GM19193 (cell line): ENCODE measurements around the gene ONECUT1.

Source experiments
- POLR2A ChIP-seq: IDR thresholded peaks from 4 replicates; pipeline ENCODE4 v1.6.1; 2011; ENCODE audit not compliant: insufficient read depth, insufficient read length; ENCODE audit errors: extremely low read depth

ONECUT1 gene

DNA sequence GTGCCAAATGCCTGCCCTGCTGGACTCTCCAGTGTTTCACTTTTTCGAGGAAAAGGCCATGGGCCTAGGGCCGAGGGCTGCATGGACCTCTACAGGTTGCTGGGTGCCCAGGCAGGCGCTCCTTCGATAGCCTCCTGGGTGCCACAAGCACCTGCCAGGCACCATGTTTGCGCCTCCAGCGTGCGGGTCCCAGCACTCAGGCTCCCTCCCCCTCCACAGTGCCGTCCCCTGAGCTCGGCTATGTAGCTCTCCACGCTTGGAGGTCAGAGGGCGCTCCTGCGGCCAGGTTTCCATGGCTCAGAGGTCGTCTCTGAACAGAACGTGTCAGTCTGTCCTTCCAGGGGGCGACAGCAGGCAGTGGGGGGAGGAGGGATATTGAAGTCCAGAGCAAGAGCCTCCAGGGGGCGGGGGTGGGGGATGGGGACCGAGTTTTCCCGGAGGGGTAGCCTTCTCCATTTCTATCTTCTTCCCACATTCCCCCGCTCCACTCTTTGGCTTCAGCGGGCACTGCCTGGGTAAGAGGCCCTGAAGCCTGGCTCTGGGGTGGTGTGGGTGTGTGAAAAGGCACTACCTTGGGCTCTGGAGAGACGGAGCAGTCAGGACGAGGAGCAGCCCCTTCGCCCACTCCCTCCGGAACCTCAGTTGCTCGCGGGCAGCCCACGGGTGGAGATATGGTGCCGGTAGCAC is 3.6 kb downstream of the ONECUT1 start:
- TF ChIP-seq POLR2A = no peak

- no peak for TF ChIP-seq POLR2A
Measured at GRCh38 chr15:52785672-52786406, 4.3 kb downstream of the ONECUT1 start.

DNA sequence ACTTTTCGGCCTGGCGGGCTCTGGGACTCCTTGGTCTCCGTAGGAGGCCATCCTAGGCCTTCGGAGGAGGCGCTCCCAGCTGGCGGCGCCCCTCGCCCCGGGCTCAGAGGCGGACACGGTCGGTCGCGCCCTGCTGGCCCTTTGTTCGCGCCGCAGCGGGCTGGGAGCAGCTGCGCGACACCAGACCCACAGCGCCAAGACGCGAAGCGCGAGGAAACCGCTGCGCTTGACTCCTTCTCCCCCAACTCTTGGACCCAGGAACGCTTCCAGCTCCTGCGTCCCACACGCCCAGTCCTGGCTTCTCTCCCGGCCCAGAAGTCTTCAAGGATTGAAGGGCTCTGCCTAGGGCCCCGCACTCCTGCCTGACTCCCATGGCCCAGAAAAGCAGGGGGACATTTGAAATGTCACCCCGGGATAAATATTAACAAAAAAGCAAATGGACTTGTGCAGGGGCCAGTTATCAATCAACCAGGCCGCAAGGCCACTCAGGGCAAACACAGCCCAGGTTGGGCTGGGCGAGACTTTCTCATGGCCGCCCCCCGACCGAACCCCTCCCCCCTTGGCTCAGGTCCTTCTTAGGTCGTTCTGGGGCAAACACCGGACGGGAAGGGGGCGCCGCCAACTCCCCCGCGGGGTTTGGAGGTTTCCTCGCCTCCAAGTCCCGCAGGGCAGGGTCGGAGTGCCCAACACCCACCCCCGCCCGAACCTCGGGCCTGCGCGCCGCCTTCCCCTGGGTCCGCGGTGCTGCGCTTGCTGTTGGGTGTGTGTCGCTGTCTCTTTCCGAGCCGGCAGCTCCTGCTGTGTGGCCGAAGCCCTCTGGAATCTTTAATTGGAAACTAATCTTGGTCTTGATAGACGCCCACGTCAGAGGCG is 5.1 kb downstream of the ONECUT1 start:
- TF ChIP-seq POLR2A = no peak

GRCh38 chr15:52783929-52784798 is 6.0 kb downstream of the ONECUT1 start:
- no peak for TF ChIP-seq POLR2A

DNA sequence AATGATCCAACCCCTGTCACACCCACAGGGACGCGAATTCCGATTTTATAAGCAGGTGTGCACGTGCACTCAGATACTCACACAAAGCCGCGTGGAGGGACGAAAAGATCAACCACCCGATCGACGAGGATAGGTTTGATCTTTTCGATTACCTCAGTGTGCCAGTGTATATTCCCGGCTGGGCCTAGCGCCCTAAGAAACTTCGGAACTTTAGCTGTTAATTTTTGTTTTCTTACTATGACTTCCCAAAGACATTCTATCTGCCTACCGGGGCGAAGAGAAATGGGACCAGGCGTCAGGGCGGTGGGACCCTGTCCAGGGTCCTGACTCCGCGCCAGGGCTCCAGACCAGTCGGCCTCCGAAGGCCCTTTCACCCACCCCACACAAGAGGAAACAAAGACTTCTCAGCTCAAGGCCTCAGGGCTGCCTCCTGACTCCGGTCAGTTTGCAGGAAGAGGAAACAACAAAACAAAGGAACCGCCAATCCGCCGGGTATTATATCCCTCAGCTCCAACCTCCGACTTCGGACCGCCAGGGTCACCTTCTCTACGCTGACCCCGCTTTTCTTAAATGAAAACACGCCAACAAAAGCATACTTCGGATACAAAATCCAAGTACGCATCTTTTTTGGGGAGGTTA is 6.8 kb downstream of the ONECUT1 start:
- no peak for TF ChIP-seq POLR2A

DNA sequence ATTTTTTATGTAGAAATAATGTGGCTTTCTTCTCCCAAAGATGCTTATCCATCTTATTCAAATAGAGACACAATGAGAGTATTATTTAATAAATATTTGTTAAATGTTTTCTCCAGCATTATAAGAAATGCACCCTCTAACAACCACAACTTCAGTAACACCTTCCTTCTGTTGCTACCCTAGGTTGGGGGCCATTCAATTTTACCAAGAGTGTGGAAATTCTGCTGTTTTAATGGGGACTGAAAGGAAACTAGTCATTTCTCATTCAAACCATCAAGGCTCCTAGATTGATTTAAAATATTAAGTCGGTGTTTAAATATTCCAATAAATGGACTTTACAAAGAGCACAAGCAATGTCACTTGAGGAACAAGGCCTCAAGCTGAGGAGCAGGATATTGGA is 7.6 kb downstream of the ONECUT1 start:
- TF ChIP-seq POLR2A = no peak

DNA sequence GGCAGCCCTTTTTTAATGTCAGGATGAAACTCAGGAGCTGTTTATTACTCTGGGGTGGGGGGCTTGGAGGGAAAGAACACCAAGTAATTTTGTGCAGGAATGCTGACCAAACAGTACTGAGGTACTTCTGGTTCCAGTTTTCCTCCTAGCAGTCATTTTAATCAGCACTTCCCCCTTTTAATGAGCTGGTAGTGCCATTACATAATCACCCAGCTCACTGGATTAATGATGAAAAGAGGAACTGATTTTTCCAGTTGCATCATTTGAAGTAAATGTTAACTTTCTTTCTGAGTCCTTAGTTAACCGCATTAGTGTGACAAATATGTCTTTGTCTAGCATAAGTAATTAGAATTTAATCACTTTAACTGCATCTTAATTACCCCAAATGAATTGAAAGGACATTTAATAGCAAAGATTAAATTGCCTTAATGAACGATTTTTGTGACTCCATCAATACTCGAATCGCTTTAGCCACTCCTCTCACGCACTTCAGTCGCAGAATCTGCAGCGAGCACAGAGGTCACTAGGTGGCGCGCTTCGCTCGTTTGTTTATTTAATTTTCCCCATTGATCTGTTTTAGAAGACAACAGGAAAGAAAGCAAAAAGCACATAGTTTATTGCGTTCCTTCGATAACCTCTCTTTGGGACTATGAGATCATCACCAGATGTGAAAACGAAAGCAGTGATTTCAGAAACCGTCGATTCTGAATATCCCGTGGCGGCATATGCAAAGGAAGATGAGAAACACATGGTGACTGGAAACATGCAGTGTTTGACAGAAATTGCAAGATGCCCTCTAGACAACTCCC is 9.8 kb downstream of the ONECUT1 start:
- TF ChIP-seq POLR2A = no peak

DNA sequence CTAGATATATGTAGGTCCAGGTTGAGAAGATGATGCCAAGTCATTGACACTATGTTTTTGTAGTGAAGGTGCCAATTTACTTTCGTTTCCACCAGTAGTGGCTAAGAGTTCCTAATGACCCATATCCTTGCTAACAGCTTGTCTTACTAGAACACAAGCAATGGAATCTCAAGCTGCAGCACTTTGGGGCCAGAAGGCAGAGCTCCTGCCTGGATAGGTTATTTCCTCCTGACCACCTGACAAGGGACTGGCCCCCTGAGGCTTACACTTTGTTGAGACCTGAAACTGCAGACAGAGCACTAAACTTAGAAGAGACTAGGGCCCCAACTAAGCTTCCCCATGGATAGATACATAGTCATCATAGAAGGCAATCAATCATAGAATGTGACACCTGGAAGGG is 11.7 kb downstream of the ONECUT1 start:
- no peak for TF ChIP-seq POLR2A

DNA sequence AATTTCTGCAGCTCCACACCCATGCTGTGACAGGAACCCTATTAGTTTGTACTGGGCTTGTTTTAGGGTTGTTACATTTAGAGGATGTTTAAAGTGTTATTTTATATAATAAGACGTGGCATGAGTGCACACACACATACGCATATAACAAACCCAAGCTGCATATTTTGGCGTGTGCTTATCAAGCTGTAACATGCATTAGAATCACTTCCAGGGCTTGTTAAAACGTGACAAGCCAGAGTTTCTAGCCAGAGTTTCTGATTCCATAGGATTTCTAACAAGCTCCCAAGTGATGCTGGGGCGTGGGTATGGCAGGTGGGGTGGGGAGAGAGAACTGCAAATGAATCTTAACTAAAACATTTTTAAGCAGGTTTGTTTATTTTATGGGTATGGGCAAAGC is 17.4 kb downstream of the ONECUT1 start:
- no peak for TF ChIP-seq POLR2A

DNA sequence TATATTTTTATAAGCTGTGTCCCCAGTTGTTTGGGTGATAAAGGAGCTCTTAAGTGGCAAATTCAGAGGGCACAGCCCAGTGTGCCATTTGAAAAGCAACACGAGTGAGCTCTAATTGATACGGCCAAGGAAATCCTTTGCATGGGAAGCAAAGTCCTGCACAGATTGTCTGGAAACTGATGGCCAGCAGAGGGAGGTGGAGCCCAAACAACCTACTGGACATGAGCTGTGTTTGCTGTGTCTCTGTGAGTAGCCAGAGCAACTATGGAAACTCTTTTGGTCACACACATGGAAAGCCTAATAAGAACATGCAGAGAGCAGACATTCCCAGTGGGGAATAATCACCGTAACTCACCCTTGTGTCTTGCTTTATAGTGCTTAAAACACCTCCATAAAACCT is 24.4 kb downstream of the ONECUT1 start:
- TF ChIP-seq POLR2A = no peak

GRCh38 chr15:52764731-52765130 is 25.4 kb downstream of the ONECUT1 start:
- TF ChIP-seq POLR2A = no peak

DNA sequence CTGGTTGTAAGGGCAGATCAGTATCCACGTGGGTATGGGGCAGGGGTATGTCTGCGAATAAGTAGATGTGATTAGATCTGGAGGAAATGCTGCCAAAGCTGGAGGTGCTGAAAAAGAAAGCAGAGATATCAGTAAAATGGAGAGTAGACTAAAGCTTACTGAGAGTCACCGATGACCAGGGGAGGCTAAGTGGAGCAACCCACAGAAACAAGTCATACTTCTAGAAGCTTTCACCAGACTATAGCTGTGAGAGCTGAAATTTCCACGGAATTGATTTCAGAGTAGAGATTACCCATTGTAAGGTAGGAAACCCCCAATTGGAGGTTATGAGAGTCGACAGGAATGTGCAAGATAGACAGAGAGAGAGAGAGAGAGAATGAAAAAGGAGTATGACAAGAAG is 27.5 kb downstream of the ONECUT1 start:
- no peak for TF ChIP-seq POLR2A

GRCh38 chr15:52760562-52760961 is 29.6 kb downstream of the ONECUT1 start:
- TF ChIP-seq POLR2A = no peak
